GM23248 (cell line): Measurements from ENCODE around the gene GRM6.

Experiments
- EZH2 ChIP-seq: fragments of 200-600 bp; sonication (generic); IDR thresholded peaks from 2 replicates; pipeline ENCODE4 v1.6.1; 2018; ENCODE audit warnings: antibody characterized with exemption, mild to moderate bottlenecking; ENCODE audit not compliant: insufficient read depth, poor library complexity, severe bottlenecking
- EZH2phosphoT487 ChIP-seq: fragments of 200-600 bp; sonication (generic); IDR thresholded peaks from 2 replicates; pipeline ENCODE4 v1.6.1; 2018; ENCODE audit warnings: antibody characterized with exemption, moderate library complexity, mild to moderate bottlenecking, low read depth; ENCODE audit not compliant: insufficient read depth

- TF ChIP-seq EZH2 = no peak
- TF ChIP-seq EZH2phosphoT487 = no peak
These were observed 12.2 kb downstream of the GRM6 start for GRCh38 chr5:178982941-178983340.
